H9 (cell line): ENCODE results near the gene GMPPB. TPM values are rescaled to one million over a fixed set of nuclear protein-coding genes. Genes with fewer than 3 reads are reported as not detected.

Experiments
- DNase-seq: peaks from one replicate; pipeline ENCODE4 v3.0.0-alpha.2; 2017
- H2AFZ ChIP-seq: one replicate; pipeline ENCODE4 v1.6.1; 2013; ENCODE audit warnings: mild to moderate bottlenecking, low read length, control low read depth, moderate library complexity
- H2AK5ac ChIP-seq: 2 replicates; pipeline ENCODE4 v1.6.1; 2013; ENCODE audit warnings: low read length, control low read depth, mixed read lengths; ENCODE audit not compliant: insufficient read length
- H2BK120ac ChIP-seq: one replicate; pipeline ENCODE4 v1.6.1; 2013; ENCODE audit warnings: low read depth, mild to moderate bottlenecking, low read length, control low read depth, inconsistent platforms; ENCODE audit not compliant: poor library complexity, severe bottlenecking
- H2BK12ac ChIP-seq: 2 replicates; pipeline ENCODE4 v1.6.1; 2013; ENCODE audit warnings: low read length, control low read depth, mixed read lengths, low read depth; ENCODE audit not compliant: insufficient read length
- H2BK15ac ChIP-seq: 2 replicates; pipeline ENCODE4 v1.6.1; 2013; ENCODE audit warnings: low read depth, low read length, control low read depth
- H2BK20ac ChIP-seq: one replicate; pipeline ENCODE4 v1.6.1; 2013; ENCODE audit warnings: low read depth, mild to moderate bottlenecking, low read length, control low read depth, inconsistent platforms; ENCODE audit not compliant: poor library complexity, severe bottlenecking
- H2BK5ac ChIP-seq: 2 replicates; pipeline ENCODE4 v1.6.1; 2013; ENCODE audit warnings: low read length, control low read depth, mixed read lengths; ENCODE audit not compliant: insufficient read length
- H3K14ac ChIP-seq: 2 replicates; pipeline ENCODE4 v1.6.1; 2013; ENCODE audit warnings: low read length, control low read depth; ENCODE audit not compliant: insufficient read depth
- H3K18ac ChIP-seq: 2 replicates; pipeline ENCODE4 v1.6.1; 2013; ENCODE audit warnings: low read depth, mild to moderate bottlenecking, mixed read lengths, low read length, control low read depth; ENCODE audit not compliant: insufficient read length
- H3K23ac ChIP-seq: 2 replicates; pipeline ENCODE4 v1.6.1; 2013; ENCODE audit warnings: low read length, control low read depth, mixed read lengths, low read depth; ENCODE audit not compliant: insufficient read length
- H3K23me2 ChIP-seq: 2 replicates; pipeline ENCODE4 v1.6.1; 2013; ENCODE audit warnings: low read depth, mild to moderate bottlenecking, mixed read lengths, low read length, control low read depth; ENCODE audit not compliant: insufficient read length, poor library complexity, severe bottlenecking
- H3K27ac ChIP-seq: 2 replicates; pipeline ENCODE4 v1.5.1; 2013; ENCODE audit warnings: low read length, control low read depth, mixed read lengths, low read depth; ENCODE audit not compliant: insufficient read length
- H3K27me3 ChIP-seq: 2 replicates; pipeline ENCODE4 v1.6.1; 2013; ENCODE audit warnings: low read length, control low read depth, inconsistent platforms; ENCODE audit not compliant: insufficient read depth
- H3K4ac ChIP-seq: 2 replicates; pipeline ENCODE4 v1.6.1; 2013; ENCODE audit warnings: low read depth, mild to moderate bottlenecking, control low read depth, inconsistent platforms, low read length, moderate library complexity
- H3K4me1 ChIP-seq: 2 replicates; pipeline ENCODE4 v1.6.1; 2013; ENCODE audit warnings: low read length, control low read depth, inconsistent platforms; ENCODE audit not compliant: insufficient read depth
- H3K4me2 ChIP-seq: 2 replicates; pipeline ENCODE4 v1.6.1; 2013; ENCODE audit warnings: low read length, control low read depth, mixed read lengths; ENCODE audit not compliant: insufficient read length, insufficient read depth
- H3K56ac ChIP-seq: 2 replicates; pipeline ENCODE4 v1.6.1; 2013; ENCODE audit warnings: low read depth, mild to moderate bottlenecking, mixed read lengths, low read length, control low read depth; ENCODE audit not compliant: insufficient read length
- H3K79me1 ChIP-seq: 2 replicates; pipeline ENCODE4 v1.6.1; 2013; ENCODE audit warnings: low read depth, mild to moderate bottlenecking, moderate library complexity, low read length, control low read depth, inconsistent platforms; ENCODE audit not compliant: insufficient read depth, poor library complexity, severe bottlenecking
- H3K79me2 ChIP-seq: 2 replicates; pipeline ENCODE4 v1.6.1; 2013; ENCODE audit warnings: low read length, control low read depth, inconsistent platforms; ENCODE audit not compliant: insufficient read depth
- H3K9ac ChIP-seq: 2 replicates; pipeline ENCODE4 v1.6.1; 2013; ENCODE audit warnings: low read length, control low read depth, mixed read lengths; ENCODE audit not compliant: insufficient read length; ENCODE audit errors: extremely low read depth
- H3K9me3 ChIP-seq: one replicate; pipeline ENCODE4 v1.6.1; 2013; ENCODE audit warnings: low read depth, low read length, inconsistent platforms; ENCODE audit not compliant: control insufficient read depth
- H3T11ph ChIP-seq: one replicate; pipeline ENCODE4 v1.6.1; 2013; ENCODE audit warnings: mild to moderate bottlenecking, low read length, control low read depth, inconsistent platforms
- H4K20me1 ChIP-seq: one replicate; pipeline ENCODE4 v1.6.1; 2013; ENCODE audit not compliant: control insufficient read depth, insufficient read length, insufficient read depth
- H4K5ac ChIP-seq: 2 replicates; pipeline ENCODE4 v1.6.1; 2013; ENCODE audit warnings: low read depth, mild to moderate bottlenecking, mixed read lengths, low read length, control low read depth; ENCODE audit not compliant: insufficient read length
- H4K8ac ChIP-seq: replicated peaks from 2 replicates; pipeline ENCODE4 v1.6.1; 2013; ENCODE audit warnings: low read length, control low read depth, mixed read lengths, low read depth; ENCODE audit not compliant: insufficient read length
- H4K91ac ChIP-seq: 2 replicates; pipeline ENCODE4 v1.6.1; 2013; ENCODE audit warnings: low read depth, mild to moderate bottlenecking, moderate library complexity, mixed read lengths, low read length, control low read depth; ENCODE audit not compliant: insufficient read length
- H3K27ac Mint-ChIP-seq, 3 experiments: 2 replicates in 2 of 3; 3 replicates in 1 of 3; pipeline ENCODE4 v1.8.0; 2020 to 2021; ENCODE audit warnings: mixed read lengths in 3 of 3, mild to moderate bottlenecking in 1 of 3, moderate library complexity in 1 of 3
- H3K27me3 Mint-ChIP-seq: 2 replicates; pipeline ENCODE4 v1.8.0; 2021; ENCODE audit warnings: low read depth, mild to moderate bottlenecking, moderate library complexity, mixed read lengths
- H3K36me3 Mint-ChIP-seq, 3 experiments: 2 replicates in 2 of 3; 3 replicates in 1 of 3; pipeline ENCODE4 v1.8.0; 2020 to 2021; ENCODE audit warnings: low read depth in 3 of 3, mixed read lengths in 3 of 3; ENCODE audit not compliant: insufficient read depth in 1 of 3
- H3K4me1 Mint-ChIP-seq, 2 experiments: 2 replicates each; pipeline ENCODE4 v1.8.0; 2020; ENCODE audit warnings: mixed read lengths in 2 of 2
- H3K4me3 Mint-ChIP-seq, 2 experiments: 2 replicates in 1 of 2; 3 replicates in 1 of 2; pipeline ENCODE4 v1.8.0; 2020 to 2021; ENCODE audit warnings: mild to moderate bottlenecking in 2 of 2, mixed read lengths in 2 of 2, moderate library complexity in 1 of 2
- H3K9me3 Mint-ChIP-seq, 2 experiments: 2 replicates in 1 of 2; 3 replicates in 1 of 2; pipeline ENCODE4 v1.8.0; 2020; ENCODE audit warnings: mild to moderate bottlenecking in 2 of 2, mixed read lengths in 2 of 2, moderate library complexity in 1 of 2
- WGBS: extraction: QIAGEN DNeasy Blood & Tissue Kit; methylation state at CpG from one replicate; pipeline ENCODE4 v1.1.7; 2013; ENCODE audit warnings: missing lambda C conversion rate, low lambda C conversion rate, mixed read lengths; ENCODE audit not compliant: insufficient read length; ENCODE audit errors: extremely low coverage; 5-methylcytosine and 5-hydroxymethylcytosine counted together
- total RNA-seq: library from RNA; stranded (reverse); gene quantifications from 2 replicates; pipeline ENCODE4 v1.2.1, GENCODE V29; 2021
- TF ChIP-seq, protein P1 (sequence below): fragments of 200-600 bp; sonication (generic); conservative IDR thresholded peaks from 3 replicates; pipeline ENCODE4 v1.8.0; 2021; ENCODE audit warnings: antibody characterized with exemption, mild to moderate bottlenecking

GMPPB gene
- total RNA-seq, 1 experiment from 2014 or later, result 31.1 TPM

DNA sequence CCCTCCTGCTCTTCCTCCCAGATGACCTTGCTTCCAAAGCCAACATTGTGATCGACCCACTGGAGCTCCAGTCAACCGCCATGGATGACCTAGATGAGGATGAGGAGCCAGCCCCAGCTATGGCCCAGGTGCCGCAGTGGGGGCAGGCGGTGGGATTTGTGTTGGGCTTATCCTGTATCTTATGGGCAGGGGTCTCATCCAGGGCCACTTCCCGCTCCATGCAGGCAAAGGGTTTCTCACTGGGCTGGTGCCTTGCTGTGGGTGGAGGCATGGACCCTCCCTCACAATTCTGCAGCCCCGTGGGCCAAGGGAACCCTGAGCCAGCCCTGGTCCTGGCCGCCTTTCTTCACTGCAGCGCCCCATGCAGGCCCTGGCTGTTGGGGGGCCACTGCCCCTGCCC is 19.1 kb downstream of the GMPPB start:
- Histone ChIP-seq H3K9me3 (no peaks in the 10 kb centered on the region), H2BK15ac (no peak overlapping the region), H3K56ac (no peak overlapping the region), H2BK5ac (no peak overlapping the region), H2AK5ac (no peak overlapping the region), H3K23ac (no peak overlapping the region), H3K14ac (no peak overlapping the region), H3T11ph (no peak overlapping the region), H3K27ac (no peak overlapping the region), H4K5ac (no peak overlapping the region), H3K4me1 (no peaks in the 10 kb centered on the region), H4K8ac (no peak overlapping the region), H3K18ac (no peak overlapping the region), H3K4ac (no peak overlapping the region), H2BK12ac (no peak overlapping the region), H3K79me2 (no peaks in the 10 kb centered on the region), H3K9ac (no peak overlapping the region), H3K4me2 (no peak overlapping the region), H2AFZ (no peak overlapping the region), H4K20me1 (no peaks in the 10 kb centered on the region), H2BK120ac (no peak overlapping the region), H3K79me1 (no peaks in the 10 kb centered on the region), H3K27me3 (no peaks in the 10 kb centered on the region), H2BK20ac (no peak overlapping the region), H3K23me2 (no peaks in the 10 kb centered on the region), H4K91ac (no peak overlapping the region)
- H3K4me1 Mint-ChIP-seq, result peaks cover 11 to 21% of the 10 kb centered on the region in 2 experiments
- H3K4me3 Mint-ChIP-seq, result no peak overlapping the region
- DNase-seq, result no peak
- no peaks in the 10 kb centered on the region for H3K9me3 Mint-ChIP-seq
- H3K27ac Mint-ChIP-seq, result peak overlapping the region in 1 of 3 experiments; percentile 85; a peak in 1 of 7 replicates
- H3K36me3 Mint-ChIP-seq, result peaks cover 6 to 20% (median 18%) of the 10 kb centered on the region in 3 experiments
- H3K27me3 Mint-ChIP-seq, result no peaks in the 10 kb centered on the region
- TF ChIP-seq, protein P1, sequence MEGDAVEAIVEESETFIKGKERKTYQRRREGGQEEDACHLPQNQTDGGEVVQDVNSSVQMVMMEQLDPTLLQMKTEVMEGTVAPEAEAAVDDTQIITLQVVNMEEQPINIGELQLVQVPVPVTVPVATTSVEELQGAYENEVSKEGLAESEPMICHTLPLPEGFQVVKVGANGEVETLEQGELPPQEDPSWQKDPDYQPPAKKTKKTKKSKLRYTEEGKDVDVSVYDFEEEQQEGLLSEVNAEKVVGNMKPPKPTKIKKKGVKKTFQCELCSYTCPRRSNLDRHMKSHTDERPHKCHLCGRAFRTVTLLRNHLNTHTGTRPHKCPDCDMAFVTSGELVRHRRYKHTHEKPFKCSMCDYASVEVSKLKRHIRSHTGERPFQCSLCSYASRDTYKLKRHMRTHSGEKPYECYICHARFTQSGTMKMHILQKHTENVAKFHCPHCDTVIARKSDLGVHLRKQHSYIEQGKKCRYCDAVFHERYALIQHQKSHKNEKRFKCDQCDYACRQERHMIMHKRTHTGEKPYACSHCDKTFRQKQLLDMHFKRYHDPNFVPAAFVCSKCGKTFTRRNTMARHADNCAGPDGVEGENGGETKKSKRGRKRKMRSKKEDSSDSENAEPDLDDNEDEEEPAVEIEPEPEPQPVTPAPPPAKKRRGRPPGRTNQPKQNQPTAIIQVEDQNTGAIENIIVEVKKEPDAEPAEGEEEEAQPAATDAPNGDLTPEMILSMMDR, result no peak
- WGBS, result no CpG with 5 or more reads among the region's 8 CpGs
